NCI-H1048 (cell line): ENCODE results near the gene KCNIP2.

Experiments
- DNase-seq: peaks from one replicate; lab custom pipeline; 2025; lab: John Stamatoyannopoulos, UW

KCNIP2 gene

DNA sequence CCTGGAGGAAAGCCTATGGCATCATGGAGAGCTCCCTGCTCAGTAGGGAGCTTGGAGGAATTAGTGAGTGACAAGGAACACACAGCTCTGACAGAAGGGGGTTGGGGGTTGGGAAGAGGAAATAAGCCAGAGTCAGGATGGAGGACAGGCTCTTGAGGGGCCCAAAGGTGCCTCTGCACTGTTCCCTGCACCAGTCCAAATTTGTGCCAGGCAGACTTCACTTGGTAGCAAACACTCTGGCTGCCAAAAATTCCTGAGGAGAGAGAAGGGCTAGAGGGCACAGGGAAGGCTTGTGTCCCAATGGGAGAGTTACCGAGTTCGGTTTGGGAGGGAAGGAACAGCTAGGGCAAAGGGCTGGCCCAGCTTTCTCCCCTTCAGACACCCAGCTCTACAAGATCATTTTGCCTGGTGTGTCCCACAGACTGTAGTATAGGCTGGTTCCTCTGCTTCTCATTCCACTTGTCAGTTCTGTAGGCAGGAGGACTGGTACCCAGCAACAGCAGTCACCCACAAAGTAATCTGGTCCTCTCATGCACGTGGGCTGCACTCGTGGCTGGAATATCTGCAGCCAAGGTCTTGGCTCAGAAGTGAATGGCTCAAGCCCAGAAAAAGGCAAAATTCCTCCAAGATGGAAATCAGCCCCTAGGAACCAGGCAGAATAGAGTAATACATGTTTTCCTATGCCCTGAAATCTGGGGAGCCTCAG lies 8.0 kb upstream of the KCNIP2 start:
- no peak for DNase-seq

DNA sequence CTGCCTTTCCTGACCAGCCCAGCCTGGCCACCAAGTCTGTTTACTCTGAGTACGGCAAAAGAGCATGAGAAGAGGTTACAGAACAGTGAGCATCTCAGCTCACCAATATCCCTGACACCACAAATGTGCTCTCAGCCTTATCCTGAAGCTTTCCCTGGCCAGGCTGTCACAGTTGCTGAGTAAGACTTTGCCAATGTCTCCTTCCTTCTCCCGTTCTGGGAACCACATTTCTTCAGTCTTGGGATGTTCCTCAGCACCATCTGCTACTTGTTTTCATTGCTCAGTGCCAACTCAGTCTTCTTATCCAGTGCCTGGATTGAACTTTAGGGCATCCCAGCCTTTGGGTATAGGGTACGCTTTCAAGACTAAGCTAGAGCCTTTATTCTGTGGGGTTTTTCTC lies 7.1 kb upstream of the KCNIP2 start:
- DNase-seq: no peak

GRCh38 chr10:101848894-101849351 lies 5.3 kb upstream of the KCNIP2 start:
- DNase-seq: no peak

GRCh38 chr10:101848408-101848807 lies 4.8 kb upstream of the KCNIP2 start:
- DNase-seq: no peak

- no peak for DNase-seq
Measured at GRCh38 chr10:101845893-101846292, 2.3 kb upstream of the KCNIP2 start.

GRCh38 chr10:101841826-101842225 lies 1.8 kb downstream of the KCNIP2 start:
- no peak for DNase-seq

GRCh38 chr10:101840741-101841453 lies 2.7 kb downstream of the KCNIP2 start:
- DNase-seq: peak; percentile 55

DNA sequence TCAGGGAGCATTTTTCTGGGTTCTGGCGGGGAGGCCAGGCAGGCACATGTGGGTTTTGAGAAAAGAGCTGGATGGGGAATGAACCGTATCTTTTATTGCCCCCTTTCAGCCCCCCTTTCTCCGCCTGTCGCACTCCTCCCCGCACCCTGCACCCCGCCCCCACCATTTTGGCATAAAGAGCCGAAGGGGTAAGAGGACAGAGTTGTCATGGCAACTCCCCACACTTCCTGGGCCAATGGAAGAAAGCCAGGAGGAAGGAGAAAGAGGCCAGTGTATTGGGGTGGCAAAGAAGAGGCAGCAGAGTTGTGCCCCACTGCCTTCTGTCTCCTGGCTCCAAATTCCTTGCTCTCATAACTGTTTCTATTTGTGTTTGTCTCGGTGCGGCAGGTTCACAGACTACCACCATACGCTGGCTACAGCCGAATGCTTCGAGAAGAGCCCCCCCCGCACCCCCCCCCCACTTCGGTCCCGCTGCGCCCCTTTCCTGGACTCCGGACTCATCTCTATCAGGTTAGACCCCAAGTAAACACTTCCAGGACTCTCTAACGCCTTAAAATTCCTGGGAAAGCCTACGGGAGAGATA lies 3.4 kb downstream of the KCNIP2 start:
- DNase-seq: no peak

DNA sequence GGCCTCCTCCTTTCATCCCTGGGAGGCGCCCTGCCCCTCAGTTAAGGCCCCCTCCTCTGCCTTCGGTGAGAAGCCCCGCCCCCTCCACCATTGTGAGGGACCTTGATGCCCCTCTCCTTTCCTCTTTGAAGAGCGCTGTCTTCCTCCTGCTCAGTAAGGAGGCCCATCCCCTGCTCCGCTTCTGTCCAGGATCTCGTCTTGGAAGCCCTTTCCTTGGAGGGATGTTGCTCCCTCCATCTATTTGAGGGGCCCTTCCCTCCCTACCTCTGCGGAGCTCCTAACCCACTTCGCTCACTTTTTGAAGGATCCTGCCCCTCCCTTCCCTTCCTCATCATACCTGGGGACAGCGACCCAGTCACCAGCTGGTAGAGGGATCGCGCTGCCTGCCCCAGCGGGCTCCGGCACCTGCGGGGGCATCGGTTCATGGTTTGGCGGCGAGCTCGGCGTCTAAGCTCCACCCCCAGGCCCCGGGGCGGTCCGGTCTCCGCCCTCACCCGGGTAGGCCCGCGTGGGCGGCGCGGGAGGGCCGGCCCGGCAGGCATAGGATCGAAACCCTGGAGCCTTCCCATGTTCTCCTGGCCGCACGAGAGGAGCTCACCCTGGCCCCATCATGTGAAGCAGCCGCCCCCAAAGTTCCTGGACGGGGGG lies 4.1 kb downstream of the KCNIP2 start:
- no peak for DNase-seq

GRCh38 chr10:101839002-101839401 lies 4.6 kb downstream of the KCNIP2 start:
- DNase-seq: no peak

- DNase-seq: no peak
Measured at GRCh38 chr10:101838416-101838970, 5.1 kb downstream of the KCNIP2 start.

DNA sequence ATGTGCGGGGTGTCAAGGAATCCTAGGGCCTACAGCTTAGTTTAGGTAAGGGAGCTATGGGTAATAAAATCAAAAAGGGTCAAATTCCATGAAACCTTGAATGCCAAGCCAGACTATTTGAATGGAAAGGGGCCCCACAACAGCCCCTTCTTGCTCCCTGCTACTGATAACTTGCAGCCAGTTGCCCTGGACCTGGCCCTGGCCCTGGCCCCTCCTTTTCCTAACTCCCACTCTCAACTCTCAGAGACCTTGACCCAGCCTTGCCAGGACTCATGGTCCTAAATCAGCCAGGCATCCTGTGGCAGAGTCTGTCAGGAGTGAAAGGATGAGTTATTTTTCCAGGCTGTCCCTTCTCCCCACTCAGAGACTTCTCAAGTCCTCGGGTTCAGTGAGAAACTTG lies 5.9 kb downstream of the KCNIP2 start:
- no peak for DNase-seq

GRCh38 chr10:101835362-101835761 lies 8.2 kb downstream of the KCNIP2 start:
- DNase-seq: no peak

DNA sequence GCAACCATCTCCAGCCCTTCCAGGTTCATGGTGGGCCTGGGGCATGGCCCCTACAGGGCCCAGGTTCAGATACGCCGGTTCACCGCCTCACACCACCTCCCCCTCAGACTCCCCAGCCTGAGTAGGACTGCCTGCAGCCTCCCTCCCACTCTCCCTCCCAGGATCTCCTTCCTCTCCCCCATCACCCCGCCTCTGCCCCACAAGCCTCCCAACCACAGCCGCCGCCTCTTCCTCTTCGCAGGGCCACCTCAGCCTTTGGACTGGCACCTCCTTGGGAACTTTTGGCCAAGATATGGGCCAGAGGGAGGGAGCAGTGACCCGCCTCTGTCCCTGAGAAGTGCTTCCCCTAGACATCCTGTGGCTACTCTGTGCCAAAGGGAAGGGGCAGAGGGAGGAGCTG lies 9.3 kb downstream of the KCNIP2 start:
- DNase-seq: no peak

- no peak for DNase-seq
Measured at GRCh38 chr10:101833466-101833865, 10.1 kb downstream of the KCNIP2 start.

DNA sequence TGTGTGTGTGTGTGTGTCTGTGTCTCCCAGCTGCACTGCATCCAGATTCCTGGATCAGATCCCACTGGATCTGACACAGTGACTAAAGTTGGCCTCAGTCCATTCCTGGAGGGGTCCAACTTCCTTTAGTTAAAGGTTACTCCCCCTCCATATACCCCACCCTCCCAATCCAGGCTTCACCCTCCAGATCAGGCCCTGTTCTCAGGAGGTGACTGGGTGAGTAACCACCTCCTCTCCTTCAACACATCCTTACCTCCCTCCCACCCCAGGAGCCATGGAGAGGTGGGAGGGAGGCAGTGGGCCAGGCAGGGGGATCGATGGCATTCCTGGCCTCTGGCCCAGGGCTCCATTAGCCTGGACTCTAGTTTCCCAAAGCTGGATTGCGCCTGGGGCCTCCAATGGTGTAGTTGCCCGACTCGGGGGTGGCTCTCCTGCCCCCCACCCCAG lies 11.3 kb downstream of the KCNIP2 start:
- DNase-seq: no peak

DNA sequence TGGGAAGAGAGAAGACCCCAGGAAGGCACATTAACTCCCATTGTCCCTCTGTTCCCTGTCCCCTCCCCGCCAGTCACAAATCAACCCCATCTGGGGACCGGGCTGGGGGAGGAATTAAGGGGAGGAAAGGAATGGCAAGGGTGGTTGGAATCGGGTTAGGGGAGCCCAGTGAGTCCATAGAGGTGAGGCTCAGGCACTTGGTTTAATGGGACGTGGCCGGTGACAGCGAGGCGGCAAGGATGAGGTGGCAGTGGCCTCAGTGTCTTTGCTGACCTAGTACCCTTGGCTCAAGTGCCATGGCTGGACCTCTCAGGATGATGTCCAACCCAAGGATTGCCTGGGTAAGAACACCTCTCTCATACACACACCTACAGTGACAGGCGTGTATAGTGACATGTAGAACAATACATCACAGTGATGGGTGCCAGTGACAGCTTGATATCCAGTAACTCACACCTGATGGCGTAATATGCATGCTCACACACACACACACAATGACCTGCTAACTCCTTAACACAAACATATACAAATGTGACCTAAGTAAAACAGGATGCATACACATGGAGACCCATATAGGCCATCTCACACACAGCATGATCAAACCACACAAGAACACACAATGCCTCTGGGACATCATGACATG lies 12.3 kb downstream of the KCNIP2 start:
- no peak for DNase-seq

GRCh38 chr10:101830322-101831168 lies 13.1 kb downstream of the KCNIP2 start:
- peak; percentile 87 for DNase-seq

GRCh38 chr10:101829561-101830315 lies 13.9 kb downstream of the KCNIP2 start:
- DNase-seq: peak; percentile 26
